Breast epithelium (tissue), 3 donors: Measurements from ENCODE around the gene OGA.

Experiments used
- CTCF ChIP-seq, 3 donors: fragments of 450-650 bp; IDR thresholded peaks; one replicate each; pipeline ENCODE4 v1.5.1; 2016 to 2017; ENCODE audit warnings: antibody characterized with exemption in 3 of 3, mild to moderate bottlenecking in 3 of 3, moderate library complexity in 3 of 3
- POLR2A ChIP-seq: fragments of 450-650 bp; IDR thresholded peaks from one replicate; pipeline ENCODE4 v1.6.1; 2016; ENCODE audit warnings: antibody characterized with exemption, mild to moderate bottlenecking, moderate library complexity
- POLR2AphosphoS5 ChIP-seq, 3 donors: sonication (generic); formaldehyde crosslinking; IDR thresholded peaks; one replicate each; pipeline ENCODE4 v1.6.1; 2017; ENCODE audit warnings: antibody characterized with exemption in 3 of 3

GRCh38 chr10:101748496-101748895 lies 69.7 kb downstream of the OGA start:
- no peak for TF ChIP-seq CTCF (IDR thresholded peaks at IDR 0.05)
- TF ChIP-seq POLR2A = no peak
- no peak for TF ChIP-seq POLR2AphosphoS5 (IDR thresholded peaks at IDR 0.05)
